ENCODE measurements around the gene RAB28.
"Not testable (repeated sequence)": the region's sequence is repeated elsewhere in the genome, so short reads cannot be mapped to it uniquely, and the experiment has no call there.

RAB28 gene

DNA sequence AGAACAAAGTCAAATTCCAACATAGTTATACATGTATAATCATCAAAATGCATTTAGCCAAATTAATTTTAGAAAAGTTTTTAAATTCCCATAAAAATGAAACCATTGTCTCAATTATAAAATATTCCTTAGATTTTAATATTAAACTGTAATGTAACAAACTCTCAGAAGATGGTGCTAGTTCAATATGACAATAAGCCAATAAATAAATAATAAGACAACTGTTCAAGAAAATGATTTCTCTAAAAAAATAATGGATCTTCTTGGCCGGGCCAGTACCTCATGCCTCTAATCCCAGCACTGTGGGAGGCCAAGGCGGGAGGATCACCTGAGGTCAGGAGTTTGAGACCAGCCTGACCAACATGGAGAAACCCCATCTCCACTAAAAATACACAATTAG lies 80.3 kb downstream of the RAB28 start:
- in situ Hi-C loops (cut with MboI; ENCODE audit: low pct_unique_long_range_greater_than_20kb, low sequenced_read_pairs, unreplicated experiment): no loop called here
- DNase-seq (ENCODE audit: low spot score): no peak
- TF ChIP-seq, protein P1, sequence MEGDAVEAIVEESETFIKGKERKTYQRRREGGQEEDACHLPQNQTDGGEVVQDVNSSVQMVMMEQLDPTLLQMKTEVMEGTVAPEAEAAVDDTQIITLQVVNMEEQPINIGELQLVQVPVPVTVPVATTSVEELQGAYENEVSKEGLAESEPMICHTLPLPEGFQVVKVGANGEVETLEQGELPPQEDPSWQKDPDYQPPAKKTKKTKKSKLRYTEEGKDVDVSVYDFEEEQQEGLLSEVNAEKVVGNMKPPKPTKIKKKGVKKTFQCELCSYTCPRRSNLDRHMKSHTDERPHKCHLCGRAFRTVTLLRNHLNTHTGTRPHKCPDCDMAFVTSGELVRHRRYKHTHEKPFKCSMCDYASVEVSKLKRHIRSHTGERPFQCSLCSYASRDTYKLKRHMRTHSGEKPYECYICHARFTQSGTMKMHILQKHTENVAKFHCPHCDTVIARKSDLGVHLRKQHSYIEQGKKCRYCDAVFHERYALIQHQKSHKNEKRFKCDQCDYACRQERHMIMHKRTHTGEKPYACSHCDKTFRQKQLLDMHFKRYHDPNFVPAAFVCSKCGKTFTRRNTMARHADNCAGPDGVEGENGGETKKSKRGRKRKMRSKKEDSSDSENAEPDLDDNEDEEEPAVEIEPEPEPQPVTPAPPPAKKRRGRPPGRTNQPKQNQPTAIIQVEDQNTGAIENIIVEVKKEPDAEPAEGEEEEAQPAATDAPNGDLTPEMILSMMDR (IDR thresholded peaks at IDR 0.05; ENCODE audit: extremely low read depth, insufficient read depth, missing control alignments): no peak

DNA sequence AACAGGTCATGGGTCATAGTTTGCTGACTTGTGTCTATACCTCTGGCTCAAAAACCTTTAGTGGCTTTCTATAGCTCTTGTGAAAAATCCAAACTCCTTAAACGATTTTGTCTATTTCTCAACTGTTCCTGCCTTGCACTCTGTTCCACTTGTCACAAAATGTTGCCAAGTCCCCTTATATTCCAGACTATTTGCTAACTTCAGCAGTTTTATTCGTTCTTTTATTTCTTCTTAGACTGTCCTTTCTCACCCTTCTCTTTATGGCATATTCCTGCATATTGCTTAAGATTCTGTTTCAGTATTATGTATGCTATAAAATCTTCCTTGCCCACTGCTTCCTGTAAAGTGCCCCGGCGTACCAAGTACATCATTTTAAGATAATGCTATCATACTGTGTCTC lies 80.8 kb downstream of the RAB28 start:
- TF ChIP-seq, protein P1 (IDR thresholded peaks at IDR 0.05; ENCODE audit: extremely low read depth, insufficient read depth, missing control alignments): no peak
- no peak for DNase-seq (ENCODE audit: low spot score)
- in situ Hi-C loops (cut with MboI; ENCODE audit: low pct_unique_long_range_greater_than_20kb, low sequenced_read_pairs, unreplicated experiment): no loop called here

- DNase-seq (ENCODE audit: low spot score): no peak
- in situ Hi-C loops (cut with MboI; ENCODE audit: low pct_unique_long_range_greater_than_20kb, low sequenced_read_pairs, unreplicated experiment): no loop called here
- TF ChIP-seq, protein P1 (IDR thresholded peaks at IDR 0.05; ENCODE audit: extremely low read depth, insufficient read depth, missing control alignments): no peak
Measured at GRCh38 chr4:13399257-13399656, 84.9 kb downstream of the RAB28 start.

GRCh38 chr4:13396161-13396560 lies 88.0 kb downstream of the RAB28 start:
- in situ Hi-C loops (cut with MboI; ENCODE audit: low pct_unique_long_range_greater_than_20kb, low sequenced_read_pairs, unreplicated experiment): no loop called here
- TF ChIP-seq, protein P1 (IDR thresholded peaks at IDR 0.05; ENCODE audit: extremely low read depth, insufficient read depth, missing control alignments): no peak
- no peak for DNase-seq (ENCODE audit: low spot score)

DNA sequence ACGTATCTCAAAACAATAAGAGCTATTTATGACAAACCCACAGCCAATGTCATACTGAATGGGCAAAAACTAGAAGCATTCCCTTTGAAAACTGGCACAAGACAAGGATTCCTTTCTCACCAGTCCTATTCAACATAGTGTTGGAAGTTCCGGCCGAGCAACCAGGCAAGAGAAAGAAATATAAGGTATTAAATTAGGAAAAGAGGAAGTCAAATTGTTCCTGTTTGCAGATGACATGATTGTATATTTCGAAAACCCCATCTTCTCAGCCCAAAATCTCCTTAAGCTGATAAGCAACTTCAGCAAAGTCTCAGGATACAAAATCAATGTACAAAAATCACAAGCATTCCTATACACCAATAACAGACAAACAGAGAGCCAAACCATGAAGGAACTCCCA lies 94.2 kb downstream of the RAB28 start:
- in situ Hi-C loops (cut with MboI; ENCODE audit: low pct_unique_long_range_greater_than_20kb, low sequenced_read_pairs, unreplicated experiment): not testable (repeated sequence)

DNA sequence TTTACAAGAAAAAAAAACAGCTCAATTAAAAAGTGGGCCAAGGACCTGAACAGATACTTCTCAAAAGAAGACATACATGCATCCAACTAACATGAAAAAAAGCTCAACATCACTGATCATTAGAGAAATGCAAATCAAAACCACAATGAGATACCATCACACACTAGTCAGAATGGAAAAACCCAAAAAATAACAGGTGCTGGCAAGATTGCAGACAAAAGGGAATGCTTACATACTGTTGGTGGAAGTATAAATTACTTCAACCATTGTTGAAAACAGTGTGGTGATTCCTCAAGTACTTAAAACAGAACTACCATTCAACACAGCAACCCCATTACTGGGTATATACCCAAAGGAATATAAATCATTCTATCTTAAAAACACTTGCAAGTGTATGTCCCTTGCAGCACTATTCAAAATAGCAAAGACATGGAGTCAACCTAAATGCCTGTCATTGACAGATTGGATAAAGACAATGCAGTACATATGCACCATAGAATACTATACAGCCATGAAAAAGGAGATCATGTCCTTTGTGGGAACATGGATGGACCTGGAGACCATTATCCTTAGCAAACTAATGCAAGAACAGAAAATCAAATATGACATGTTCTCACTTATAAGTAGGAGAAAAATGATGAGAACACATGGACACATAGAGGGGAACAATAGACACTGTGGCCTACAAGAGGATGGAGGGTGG lies 97.6 kb downstream of the RAB28 start:
- no peak for DNase-seq (ENCODE audit: low spot score)
- in situ Hi-C loops (cut with MboI; ENCODE audit: low pct_unique_long_range_greater_than_20kb, low sequenced_read_pairs, unreplicated experiment): no loop called here

More for the DNA sequence above, 94.2 kb downstream of the RAB28 start:
- not testable (repeated sequence) for DNase-seq (ENCODE audit: low spot score)

GRCh38 chr4:13384055-13384454 lies 100.1 kb downstream of the RAB28 start:
- TF ChIP-seq, protein P1 (IDR thresholded peaks at IDR 0.05; ENCODE audit: extremely low read depth, insufficient read depth, missing control alignments): no peak
- in situ Hi-C loops (cut with MboI; ENCODE audit: low pct_unique_long_range_greater_than_20kb, low sequenced_read_pairs, unreplicated experiment): no loop called here
- DNase-seq (ENCODE audit: low spot score): no peak

More for the DNA sequence above, 97.6 kb downstream of the RAB28 start:
- TF ChIP-seq, protein P1 (IDR thresholded peaks at IDR 0.05; ENCODE audit: extremely low read depth, insufficient read depth, missing control alignments): no peak
